Testis (tissue), 3 donors: ENCODE measurements around the gene EHF. TPM values are rescaled to one million over a fixed set of nuclear protein-coding genes. Genes with fewer than 3 reads are reported as not detected.
A peak's percentile ranks its signal among the peaks of the same experiment; 100 is the strongest.

Source experiments
- DNase-seq: peaks from one replicate; pipeline ENCODE4 v3.0.0-alpha.2; 2019
- H3K27ac ChIP-seq, 2 donors: fragments of 200-600 bp; sonication (generic); one replicate each; pipeline ENCODE4 v1.5.1; 2019
- H3K27me3 ChIP-seq: fragments of 200-600 bp; sonication (generic); one replicate; pipeline ENCODE4 v1.5.1; 2019
- H3K36me3 ChIP-seq: fragments of 200-600 bp; sonication (generic); one replicate; pipeline ENCODE4 v1.5.1; 2017; ENCODE audit warnings: low read depth; ENCODE audit errors: missing control alignments
- H3K4me1 ChIP-seq: fragments of 200-600 bp; sonication (generic); one replicate; pipeline ENCODE4 v1.5.1; 2019
- H3K4me3 ChIP-seq, 2 donors: fragments of 200-600 bp; sonication (generic); one replicate each; pipeline ENCODE4 v1.5.1; 2017 to 2019
- H3K9me3 ChIP-seq: fragments of 200-600 bp; sonication (generic); one replicate; pipeline ENCODE4 v1.5.1; 2017
- POLR2A ChIP-seq: fragments of 450-650 bp; IDR thresholded peaks from one replicate; pipeline ENCODE4 v1.6.1; 2017; ENCODE audit warnings: antibody characterized with exemption, mild to moderate bottlenecking, moderate library complexity
- WGBS, 2 donors: methylation state at CpG; one replicate each; pipeline ENCODE4 v1.1.5; 2018; 5-methylcytosine and 5-hydroxymethylcytosine counted together
- intact Hi-C: fragments of 100-400 bp; cut with DNase I; formaldehyde crosslinking; loops from one replicate; pipeline ENCODE4 v1.15.1; 2023; ENCODE audit warnings: low total_unique reads
- polyA plus RNA-seq: library from polyadenylated mRNA; stranded (reverse); fragments of 350-450 nt; fragmentation: Illumina TruSeq; extraction: RNeasy Lipid Tissue Mini Kit (QIAGEN cat#74804); gene quantifications from one replicate; pipeline ENCODE4 v1.2.3, GENCODE V29; 2014; ENCODE audit warnings: low read depth, low replicate concordance; ENCODE audit not compliant: insufficient read depth
- total RNA-seq, 2 donors: library from RNA; depleted of rRNA; stranded (reverse); fragments of >200 nt; gene quantifications; one replicate each; pipeline ENCODE4 v1.2.3, GENCODE V29; 2016
- TF ChIP-seq, protein P1 (sequence below), 3 experiments: fragments of 450-650 bp in 2 of 3; fragments of 200-600 bp in 1 of 3; sonication (generic) in 1 of 3; IDR thresholded peaks; one replicate each; pipeline ENCODE4 v1.5.1; 2016 to 2019; ENCODE audit warnings: antibody characterized with exemption in 3 of 3, mild to moderate bottlenecking in 2 of 3, moderate library complexity in 1 of 3

Gene EHF
- total and polyA plus RNA-seq, 3 donors from 2014 or later, result 0.24 to 3.5 (median 1.1) TPM

- no peak overlapping the region for H3K27ac ChIP-seq
These were observed 44.6 kb upstream of the EHF start for GRCh38 chr11:34576331-34576730.

GRCh38 chr11:34583818-34584217 is 37.1 kb upstream of the EHF start:
- DNase-seq, result no peak
- no peaks in the 10 kb centered on the region for H3K9me3 ChIP-seq
- intact Hi-C loops, result no loop called here
- H3K27ac ChIP-seq, result no peak overlapping the region
- 72 to 94% methylated on average over 4 of the region's 4 CpGs for WGBS, 2 donors
- H3K4me3 ChIP-seq, result no peak overlapping the region
- TF ChIP-seq POLR2A, result no peak
- TF ChIP-seq, protein P1, sequence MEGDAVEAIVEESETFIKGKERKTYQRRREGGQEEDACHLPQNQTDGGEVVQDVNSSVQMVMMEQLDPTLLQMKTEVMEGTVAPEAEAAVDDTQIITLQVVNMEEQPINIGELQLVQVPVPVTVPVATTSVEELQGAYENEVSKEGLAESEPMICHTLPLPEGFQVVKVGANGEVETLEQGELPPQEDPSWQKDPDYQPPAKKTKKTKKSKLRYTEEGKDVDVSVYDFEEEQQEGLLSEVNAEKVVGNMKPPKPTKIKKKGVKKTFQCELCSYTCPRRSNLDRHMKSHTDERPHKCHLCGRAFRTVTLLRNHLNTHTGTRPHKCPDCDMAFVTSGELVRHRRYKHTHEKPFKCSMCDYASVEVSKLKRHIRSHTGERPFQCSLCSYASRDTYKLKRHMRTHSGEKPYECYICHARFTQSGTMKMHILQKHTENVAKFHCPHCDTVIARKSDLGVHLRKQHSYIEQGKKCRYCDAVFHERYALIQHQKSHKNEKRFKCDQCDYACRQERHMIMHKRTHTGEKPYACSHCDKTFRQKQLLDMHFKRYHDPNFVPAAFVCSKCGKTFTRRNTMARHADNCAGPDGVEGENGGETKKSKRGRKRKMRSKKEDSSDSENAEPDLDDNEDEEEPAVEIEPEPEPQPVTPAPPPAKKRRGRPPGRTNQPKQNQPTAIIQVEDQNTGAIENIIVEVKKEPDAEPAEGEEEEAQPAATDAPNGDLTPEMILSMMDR (IDR thresholded peaks at IDR 0.05), result no peak
- H3K27me3 ChIP-seq, result no peaks in the 10 kb centered on the region
- H3K36me3 ChIP-seq, result no peaks in the 10 kb centered on the region
- no peaks in the 10 kb centered on the region for H3K4me1 ChIP-seq

More at GRCh38 chr11:34576331-34576730, 44.6 kb upstream of the EHF start:
- Histone ChIP-seq H3K4me3 (no peak overlapping the region), H3K4me1 (no peaks in the 10 kb centered on the region), H3K9me3 (no peaks in the 10 kb centered on the region), H3K27me3 (no peaks in the 10 kb centered on the region), H3K36me3 (no peaks in the 10 kb centered on the region)
- WGBS, 2 donors, result 77 to 79% methylated on average over 3 of the region's 3 CpGs
- intact Hi-C loops, result no loop called here
- no peak for TF ChIP-seq POLR2A
- TF ChIP-seq, protein P1 (IDR thresholded peaks at IDR 0.05), result no peak
- no peak for DNase-seq

DNA sequence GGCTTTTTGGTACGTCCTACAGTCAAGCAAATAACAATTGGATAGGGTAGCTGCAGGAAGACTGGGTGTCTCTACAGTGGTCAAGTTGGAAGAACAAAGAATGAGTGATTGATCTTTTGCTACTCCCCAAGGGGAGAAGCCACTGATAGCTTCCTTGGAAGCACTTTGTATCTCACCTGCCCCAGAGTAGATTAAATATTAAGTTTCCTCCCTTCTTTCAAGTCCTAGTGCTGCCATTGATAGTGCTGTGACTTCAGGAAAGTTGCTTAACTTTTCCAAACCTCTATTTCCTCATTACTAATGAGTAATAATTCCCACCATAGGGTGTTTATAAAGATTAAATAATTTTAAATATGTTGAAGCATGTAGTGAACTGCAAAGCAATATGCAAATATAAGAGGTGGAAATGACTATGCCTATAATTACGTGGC is 35.6 kb upstream of the EHF start:
- DNase-seq, result no peak
- Histone ChIP-seq H3K4me1 (no peaks in the 10 kb centered on the region), H3K27ac (peak overlapping the region in 1 of 2 donors; percentile 4), H3K9me3 (no peaks in the 10 kb centered on the region), H3K27me3 (no peaks in the 10 kb centered on the region), H3K36me3 (no peaks in the 10 kb centered on the region), H3K4me3 (no peak overlapping the region)
- WGBS, 2 donors, result 81 to 85% methylated on average over 2 of the region's 2 CpGs
- no peak for TF ChIP-seq POLR2A
- TF ChIP-seq, protein P1 (IDR thresholded peaks at IDR 0.05), result no peak
- intact Hi-C loops, result no loop called here

DNA sequence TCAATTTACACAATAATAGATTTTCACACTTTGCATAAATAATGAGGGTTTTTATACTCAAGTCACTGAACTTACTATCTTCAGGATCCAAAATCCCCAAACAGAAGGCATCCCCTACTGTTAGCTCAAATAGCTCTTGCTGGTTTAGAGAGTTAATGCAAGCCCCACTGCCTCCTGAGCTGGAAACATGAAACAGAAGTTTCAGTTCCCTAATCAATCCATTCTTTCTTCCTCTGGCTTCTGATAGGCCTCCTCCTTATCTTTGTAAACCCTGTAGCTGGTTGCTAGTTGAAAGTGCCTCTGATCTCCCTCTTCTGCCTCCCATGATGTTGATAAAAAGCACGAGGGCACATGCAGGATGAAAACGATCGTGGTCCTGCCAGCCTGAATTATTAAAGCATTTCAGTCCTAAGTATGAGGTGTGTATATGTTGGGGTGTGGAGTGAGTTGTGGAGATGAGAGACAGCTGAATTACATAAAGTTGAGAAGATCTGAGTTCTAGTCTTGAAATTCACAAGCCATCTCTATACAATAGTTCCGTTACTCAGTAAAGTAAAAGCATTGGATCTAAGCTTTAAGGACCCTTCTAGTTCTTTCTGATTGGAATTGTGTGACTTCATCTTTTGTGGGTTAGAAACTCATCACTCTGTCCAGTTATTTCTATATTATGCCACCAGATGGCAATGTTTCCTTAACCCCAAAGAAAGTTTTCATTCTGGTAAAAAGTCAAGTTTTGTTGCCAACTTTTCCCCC is 35.0 kb upstream of the EHF start:
- no peak for DNase-seq
- peak overlapping the region; percentile 4 to 33 for H3K27ac ChIP-seq
- intact Hi-C loops, result no loop called here

More for the DNA sequence above, 35.0 kb upstream of the EHF start:
- TF ChIP-seq, protein P1 (IDR thresholded peaks at IDR 0.05), result peak; percentile 56 to 72 (median 65)
- TF ChIP-seq POLR2A, result no peak
- Histone ChIP-seq H3K9me3 (no peaks in the 10 kb centered on the region), H3K27me3 (no peaks in the 10 kb centered on the region), H3K4me1 (no peaks in the 10 kb centered on the region), H3K36me3 (no peaks in the 10 kb centered on the region), H3K4me3 (no peak overlapping the region)
- WGBS, 2 donors, result 21 to 39% methylated on average over 4 of the region's 4 CpGs
